Thoracic aorta (tissue), 2 donors: Measurements from ENCODE around the gene SLC6A19. TPM values are rescaled to one million over a fixed set of nuclear protein-coding genes. Genes with fewer than 3 reads are reported as not detected.

ENCODE experiments used
- ATAC-seq: fragments of 150-250 bp; one replicate; pipeline ENCODE4 v1.8.0; 2017; ENCODE audit warnings: low read depth; ENCODE audit not compliant: insufficient number of reproducible peaks, low FRiP score
- DNase-seq: peaks from one replicate; pipeline ENCODE4 v3.0.0-alpha.2; 2020; ENCODE audit warnings: low spot score
- H3K27ac ChIP-seq, 2 donors: fragments of 200-600 bp; sonication (generic); 1 replicate in 1 of 2; 2 replicates in 1 of 2; pipeline ENCODE4 v1.5.1; 2016; ENCODE audit warnings: mild to moderate bottlenecking in 2 of 2, moderate library complexity in 2 of 2
- H3K27me3 ChIP-seq: fragments of 200-600 bp; sonication (generic); replicated peaks from 2 replicates; pipeline ENCODE4 v1.6.0; 2016; ENCODE audit warnings: mild to moderate bottlenecking; ENCODE audit not compliant: insufficient read depth
- H3K36me3 ChIP-seq: fragments of 200-600 bp; sonication (generic); one replicate; pipeline ENCODE4 v1.5.1; 2016
- H3K4me1 ChIP-seq, 2 donors: fragments of 200-600 bp; sonication (generic); 1 replicate in 1 of 2; 2 replicates in 1 of 2; pipeline versions ENCODE4 v1.5.1 to v1.6.0; 2016; ENCODE audit warnings: low read depth in 2 of 2, mild to moderate bottlenecking in 1 of 2; ENCODE audit not compliant: control insufficient read depth in 1 of 2
- H3K4me3 ChIP-seq: fragments of 200-600 bp; sonication (generic); 2 replicates; pipeline ENCODE4 v1.5.1; 2016; ENCODE audit warnings: mild to moderate bottlenecking
- H3K9me3 ChIP-seq: fragments of 200-600 bp; sonication (generic); 2 replicates; pipeline ENCODE4 v1.5.1; 2016
- total RNA-seq, 2 donors: library from RNA; depleted of rRNA; stranded (reverse); fragments of >200 nt; gene quantifications; one replicate each; pipeline versions ENCODE4 v1.1.0 to v1.2.3, GENCODE V29; 2016
- TF ChIP-seq, protein P1 (sequence below): fragments of 200-600 bp; sonication (generic); IDR thresholded peaks from one replicate; pipeline ENCODE4 v1.5.1; 2019; ENCODE audit warnings: antibody characterized with exemption

Gene SLC6A19
- total RNA-seq, 2 donors from 2014 or later: not detected

DNA sequence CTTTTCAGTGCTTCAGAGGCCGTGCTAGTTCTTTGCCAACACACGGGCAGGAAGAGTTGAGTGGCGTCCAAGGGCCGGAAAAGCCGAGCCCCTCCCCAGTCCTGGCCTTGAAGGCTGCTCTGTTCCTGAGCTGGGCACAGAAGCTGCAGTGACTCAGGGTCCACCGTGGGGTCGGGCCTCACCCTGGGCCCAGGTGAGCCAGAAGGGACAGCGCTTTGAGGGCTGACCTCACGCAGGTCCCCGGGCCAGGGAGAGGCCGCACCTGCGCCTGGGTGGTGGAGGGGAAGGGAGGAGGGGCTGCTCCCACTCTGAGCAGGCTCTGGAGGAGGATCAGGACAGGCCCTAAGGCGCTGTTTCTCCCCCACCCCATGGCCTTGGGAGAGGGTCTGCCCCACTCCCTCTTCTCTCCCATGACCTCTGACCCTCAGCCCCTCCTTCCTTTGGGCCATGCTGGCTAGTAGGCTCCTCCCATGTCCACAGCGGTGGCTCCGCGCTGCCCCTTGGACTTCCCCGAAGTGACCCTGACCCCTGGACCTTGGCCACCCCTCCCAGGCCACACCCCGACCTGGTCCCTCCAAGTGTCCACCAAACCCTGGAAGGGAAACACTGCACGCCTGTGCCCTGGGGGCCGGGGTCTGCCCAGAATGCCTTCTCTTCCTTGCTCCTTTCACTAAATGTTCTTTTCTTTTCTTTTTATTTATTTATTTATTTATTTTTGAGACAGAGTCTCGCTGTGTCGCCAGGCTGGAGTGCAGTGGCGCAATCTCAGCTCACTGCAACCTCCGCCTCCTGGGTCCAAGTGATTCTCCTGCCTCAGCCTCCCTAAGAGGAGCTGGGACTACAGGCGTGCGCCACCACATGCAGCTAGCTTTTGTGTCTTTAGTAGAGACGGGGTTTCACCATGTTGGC, 19.7 kb upstream of the SLC6A19 start:
- Histone ChIP-seq H3K27ac (no peak overlapping the region), H3K4me1 (no peaks in the 10 kb centered on the region), H3K27me3 (no peaks in the 10 kb centered on the region), H3K9me3 (no peaks in the 10 kb centered on the region), H3K4me3 (no peak overlapping the region), H3K36me3 (no peaks in the 10 kb centered on the region)
- no peak for ATAC-seq
- TF ChIP-seq, protein P1, sequence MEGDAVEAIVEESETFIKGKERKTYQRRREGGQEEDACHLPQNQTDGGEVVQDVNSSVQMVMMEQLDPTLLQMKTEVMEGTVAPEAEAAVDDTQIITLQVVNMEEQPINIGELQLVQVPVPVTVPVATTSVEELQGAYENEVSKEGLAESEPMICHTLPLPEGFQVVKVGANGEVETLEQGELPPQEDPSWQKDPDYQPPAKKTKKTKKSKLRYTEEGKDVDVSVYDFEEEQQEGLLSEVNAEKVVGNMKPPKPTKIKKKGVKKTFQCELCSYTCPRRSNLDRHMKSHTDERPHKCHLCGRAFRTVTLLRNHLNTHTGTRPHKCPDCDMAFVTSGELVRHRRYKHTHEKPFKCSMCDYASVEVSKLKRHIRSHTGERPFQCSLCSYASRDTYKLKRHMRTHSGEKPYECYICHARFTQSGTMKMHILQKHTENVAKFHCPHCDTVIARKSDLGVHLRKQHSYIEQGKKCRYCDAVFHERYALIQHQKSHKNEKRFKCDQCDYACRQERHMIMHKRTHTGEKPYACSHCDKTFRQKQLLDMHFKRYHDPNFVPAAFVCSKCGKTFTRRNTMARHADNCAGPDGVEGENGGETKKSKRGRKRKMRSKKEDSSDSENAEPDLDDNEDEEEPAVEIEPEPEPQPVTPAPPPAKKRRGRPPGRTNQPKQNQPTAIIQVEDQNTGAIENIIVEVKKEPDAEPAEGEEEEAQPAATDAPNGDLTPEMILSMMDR: no peak
- no peak for DNase-seq

DNA sequence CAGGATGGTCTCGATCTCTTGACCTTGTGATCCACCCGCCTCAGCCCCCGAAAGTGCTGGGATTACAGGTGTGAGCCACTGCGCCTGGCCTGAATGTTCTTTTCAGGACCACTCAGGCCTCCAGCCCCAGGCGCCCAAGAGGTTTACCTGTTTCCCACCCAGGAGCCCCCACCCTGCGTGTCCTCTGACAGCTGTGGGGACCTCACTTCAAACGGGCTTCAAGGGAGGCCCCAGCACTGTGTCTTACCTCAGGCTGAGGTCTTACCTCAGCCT, 19.1 kb upstream of the SLC6A19 start:
- Histone ChIP-seq H3K27me3 (no peaks in the 10 kb centered on the region), H3K9me3 (no peaks in the 10 kb centered on the region), H3K4me3 (no peak overlapping the region), H3K27ac (no peak overlapping the region), H3K4me1 (no peaks in the 10 kb centered on the region), H3K36me3 (no peaks in the 10 kb centered on the region)
- TF ChIP-seq, protein P1: no peak
- ATAC-seq (no peak), DNase-seq (no peak)

DNA sequence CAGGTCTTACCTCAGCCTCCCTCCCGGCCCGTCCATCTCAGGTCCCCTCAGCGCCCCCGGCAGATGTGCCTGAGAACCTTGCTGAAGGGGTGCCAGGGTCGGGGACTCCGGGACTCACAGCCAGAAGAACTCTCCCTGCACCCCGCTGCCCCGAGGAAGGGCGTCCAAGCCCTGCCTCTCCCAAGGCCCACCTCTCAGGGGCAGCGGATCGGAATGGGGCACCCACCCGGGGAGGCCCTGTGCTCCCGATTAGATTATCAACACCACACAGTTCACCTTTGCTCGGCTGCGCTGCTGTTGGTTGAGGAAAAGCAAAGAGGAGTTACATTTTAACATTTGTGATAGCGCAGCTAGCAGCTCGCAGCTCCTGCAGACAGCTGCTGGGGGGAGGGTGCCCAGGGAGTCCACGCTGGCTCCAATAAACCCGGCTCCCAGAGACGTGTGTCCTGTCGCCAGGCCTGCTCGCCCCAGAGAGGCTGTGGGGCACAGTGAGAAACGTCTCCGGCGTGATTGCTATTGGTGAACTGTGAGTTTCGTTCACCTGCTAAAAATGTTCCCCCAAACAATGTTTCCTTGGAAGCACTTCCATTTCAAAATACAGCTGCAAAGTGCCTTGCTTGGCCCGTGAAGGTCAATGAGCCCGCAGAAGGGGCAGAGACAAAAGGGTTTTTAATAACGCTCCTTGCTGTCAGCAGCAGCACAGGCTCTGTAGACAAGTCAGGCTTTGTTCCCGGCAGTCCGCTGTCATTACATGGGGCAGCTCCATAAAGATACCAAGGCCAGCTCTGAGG, 18.6 kb upstream of the SLC6A19 start:
- no peaks in the 10 kb centered on the region for H3K4me1 ChIP-seq
- no peak for ATAC-seq
- H3K9me3 ChIP-seq: no peaks in the 10 kb centered on the region
- no peaks in the 10 kb centered on the region for H3K36me3 ChIP-seq
- TF ChIP-seq, protein P1: no peak
- no peak for DNase-seq
- no peak overlapping the region for H3K27ac ChIP-seq
- no peaks in the 10 kb centered on the region for H3K27me3 ChIP-seq
- H3K4me3 ChIP-seq: no peak overlapping the region

DNA sequence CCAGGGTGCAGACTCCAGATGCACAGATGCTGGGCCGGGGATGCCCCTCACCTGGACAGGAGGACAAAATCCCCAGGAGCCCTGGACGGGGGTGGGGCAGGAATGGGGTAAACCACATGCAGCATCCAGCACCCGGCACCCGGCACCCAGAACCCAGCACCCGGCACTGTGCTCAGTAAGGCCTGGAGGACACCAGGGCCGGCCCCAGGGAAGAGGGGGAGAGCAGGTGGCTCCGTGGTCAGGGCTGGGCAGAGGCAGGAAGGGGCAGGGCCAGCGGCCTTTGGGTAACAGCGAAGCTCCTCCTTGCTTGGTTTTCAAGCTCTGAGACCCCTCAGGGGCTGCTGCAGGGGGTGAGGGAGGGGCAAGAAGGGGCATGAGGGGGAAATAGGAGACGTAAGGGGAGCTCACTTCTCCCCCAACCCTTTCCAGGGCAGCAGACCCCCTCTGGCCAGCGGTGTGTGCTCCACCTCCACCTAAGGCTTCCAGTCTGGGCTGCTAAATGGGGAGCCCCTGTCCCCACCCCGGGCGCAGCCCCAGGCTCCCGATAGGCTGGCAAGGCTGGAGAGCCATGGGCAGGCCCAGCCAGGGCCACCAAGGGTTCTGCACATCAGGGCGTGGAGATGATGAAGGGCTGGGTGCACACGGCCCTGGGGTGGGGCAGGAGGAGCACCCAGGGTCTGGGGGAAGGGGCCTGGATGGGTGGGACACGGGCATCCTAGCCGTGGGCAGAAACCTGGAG, 17.8 kb upstream of the SLC6A19 start:
- TF ChIP-seq, protein P1: no peak
- no peaks in the 10 kb centered on the region for H3K9me3 ChIP-seq
- no peaks in the 10 kb centered on the region for H3K4me1 ChIP-seq
- no peak overlapping the region for H3K4me3 ChIP-seq
- DNase-seq (no peak), ATAC-seq (no peak)
- H3K27ac ChIP-seq: no peak overlapping the region
- no peaks in the 10 kb centered on the region for H3K36me3 ChIP-seq
- H3K27me3 ChIP-seq: no peaks in the 10 kb centered on the region

DNA sequence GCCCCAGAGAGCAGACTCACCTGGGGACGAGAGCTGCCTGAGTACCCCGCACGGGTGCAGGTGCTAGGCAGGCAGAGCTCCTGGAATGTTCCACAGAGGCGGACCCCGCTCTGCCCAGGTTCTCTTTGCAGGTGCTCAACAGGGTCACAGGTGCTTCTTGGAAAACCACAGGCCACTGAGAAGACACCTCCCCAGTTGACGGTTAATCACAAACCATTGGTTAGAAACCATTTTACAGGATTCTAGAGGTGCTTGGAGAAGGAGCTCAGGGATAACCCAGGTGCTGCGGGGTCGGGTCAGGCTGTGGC, 17.3 kb upstream of the SLC6A19 start:
- TF ChIP-seq, protein P1: no peak
- H3K27ac ChIP-seq: no peak overlapping the region
- H3K27me3 ChIP-seq: no peaks in the 10 kb centered on the region
- ATAC-seq: no peak
- no peaks in the 10 kb centered on the region for H3K36me3 ChIP-seq
- no peak for DNase-seq
- no peak overlapping the region for H3K4me3 ChIP-seq
- no peaks in the 10 kb centered on the region for H3K4me1 ChIP-seq
- no peaks in the 10 kb centered on the region for H3K9me3 ChIP-seq
